Left kidney (tissue), 2 donors: ENCODE measurements around the gene TEX11. TPM values are rescaled to one million over a fixed set of nuclear protein-coding genes. Genes with fewer than 3 reads are reported as not detected.
"Not testable (repeated sequence)": the region's sequence is repeated elsewhere in the genome, so short reads cannot be mapped to it uniquely, and the experiment has no call there.

Experiments used
- DNase-seq: peaks from one replicate; pipeline ENCODE4 v3.0.0-alpha.2; 2013
- polyA plus RNA-seq: library from polyadenylated mRNA; unstranded; fragments of 120-200 nt; gene quantifications from one replicate; pipeline ENCODE4 v1.2.1, GENCODE V29; 2013; ENCODE audit not compliant: insufficient read length

Gene TEX11
- polyA plus RNA-seq, 1 donor = 0.17 TPM

- no peak for DNase-seq
These were observed 146.2 kb downstream of the TEX11 start for GRCh38 chrX:70762285-70762684.

DNA sequence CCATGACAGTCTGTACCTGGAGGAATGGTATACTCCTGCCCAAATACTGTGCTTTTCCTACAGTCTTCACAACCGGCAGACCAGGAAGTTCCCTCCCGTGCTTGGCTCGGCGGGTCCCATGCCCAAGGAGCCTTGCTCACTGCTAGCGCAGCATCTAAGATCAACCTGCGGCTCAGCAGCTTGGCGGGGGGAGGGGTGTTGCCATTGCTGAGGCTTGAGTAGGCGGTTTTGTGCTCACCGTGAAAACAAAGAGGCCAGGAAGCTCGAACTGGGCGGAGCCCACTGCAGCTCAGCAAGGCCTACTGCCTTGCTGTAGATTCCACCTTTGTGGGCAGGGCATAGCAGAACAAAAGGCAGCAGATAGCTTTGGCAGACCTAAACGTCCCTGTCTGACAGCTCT is 152.7 kb downstream of the TEX11 start:
- DNase-seq = no peak

DNA sequence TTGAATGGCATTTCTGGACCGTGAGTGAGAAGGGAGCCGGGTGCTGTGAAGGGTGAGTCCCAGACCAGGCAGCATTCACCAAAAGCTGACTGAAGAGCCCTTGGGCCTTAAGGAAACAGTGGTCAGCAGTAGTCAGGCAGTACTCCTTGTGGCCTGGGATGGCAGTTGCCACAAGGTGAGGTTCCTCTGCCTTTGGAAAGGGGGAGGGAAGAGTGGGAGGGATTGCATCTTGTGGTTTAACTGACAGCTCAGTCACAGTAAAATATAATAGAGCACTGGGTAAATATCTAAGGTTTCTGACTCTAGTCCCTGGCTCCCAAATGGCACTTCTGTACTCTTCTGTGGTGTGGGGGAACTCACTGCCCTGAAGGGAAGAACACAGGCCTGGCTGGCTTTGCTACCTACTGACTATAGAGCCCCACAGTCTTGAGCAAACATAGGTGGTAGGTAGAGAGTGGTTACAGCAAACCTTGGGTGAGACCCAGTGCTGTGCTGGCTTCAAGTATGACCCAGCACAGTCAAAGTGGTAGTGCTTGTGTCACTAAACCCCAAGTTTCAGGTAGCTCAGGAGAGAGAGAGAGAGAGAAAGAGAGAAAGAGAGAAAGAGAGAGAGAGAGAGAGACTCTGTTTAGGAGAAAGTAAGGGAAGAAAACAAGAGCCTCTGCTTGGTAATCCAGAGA is 154.2 kb downstream of the TEX11 start:
- DNase-seq = no peak

DNA sequence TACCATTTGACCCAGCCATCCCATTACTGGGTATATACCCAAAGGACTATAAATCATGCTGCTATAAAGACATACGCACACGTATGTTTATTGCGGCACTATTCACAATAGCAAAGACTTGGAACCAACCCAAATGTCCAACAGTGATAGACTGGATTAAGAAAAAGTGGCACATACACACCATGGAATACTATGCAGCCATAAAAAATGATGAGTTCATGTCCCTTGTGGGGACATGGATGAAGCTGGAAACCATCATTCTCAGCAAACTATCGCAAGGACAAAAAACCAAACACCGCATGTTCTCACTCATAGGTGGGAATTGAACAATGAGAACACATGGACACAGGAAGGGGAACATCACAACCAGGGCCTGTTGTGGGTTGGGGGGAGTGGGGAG is 174.7 kb downstream of the TEX11 start:
- DNase-seq = not testable (repeated sequence)

GRCh38 chrX:70727961-70728360 is 180.6 kb downstream of the TEX11 start:
- DNase-seq = not testable (repeated sequence)

DNA sequence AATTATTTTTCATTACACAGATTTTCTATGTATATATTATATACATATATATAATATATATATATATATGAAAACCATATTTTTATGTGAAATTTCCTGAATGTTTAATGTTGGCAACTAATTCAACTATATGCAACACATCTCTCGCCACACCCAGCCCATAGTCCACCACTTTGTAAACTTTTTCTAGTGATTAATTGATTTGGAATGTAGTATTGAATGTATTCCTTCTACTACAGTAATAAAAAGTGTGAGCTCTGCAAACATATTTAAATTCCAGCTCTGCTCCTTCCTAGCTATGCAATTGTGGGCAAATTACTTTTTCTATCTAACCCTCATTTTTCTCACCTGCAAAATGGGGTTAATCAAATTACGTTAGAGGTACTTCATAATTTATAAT is 187.8 kb downstream of the TEX11 start:
- no peak for DNase-seq

- DNase-seq = not testable (repeated sequence)
These were observed 197.2 kb downstream of the TEX11 start for GRCh38 chrX:70711336-70711735.

- no peak for DNase-seq
These were observed 214.0 kb downstream of the TEX11 start for GRCh38 chrX:70694339-70695122.

GRCh38 chrX:70679455-70679854 is 229.1 kb downstream of the TEX11 start:
- DNase-seq = not testable (repeated sequence)

GRCh38 chrX:70675284-70675683 is 233.2 kb downstream of the TEX11 start:
- DNase-seq = no peak

DNA sequence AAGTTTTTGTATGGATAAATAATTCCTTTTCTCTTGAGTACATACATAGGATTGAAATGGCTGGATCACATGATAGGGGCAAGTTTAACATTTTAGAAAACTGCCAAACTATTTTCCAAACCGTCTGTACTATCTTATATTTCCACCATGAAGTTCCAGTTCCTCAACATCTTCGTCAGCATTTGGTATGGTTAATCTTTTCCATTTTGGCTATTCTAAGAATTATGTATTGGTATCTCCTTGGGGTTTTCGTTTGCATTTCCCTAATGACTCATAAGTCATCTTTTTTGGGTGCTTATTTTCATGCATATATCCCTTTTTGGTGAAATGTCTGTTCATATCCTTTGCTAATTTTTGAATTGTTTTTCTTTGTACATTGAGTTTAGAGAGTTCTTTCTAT is 236.2 kb downstream of the TEX11 start:
- DNase-seq = no peak

DNA sequence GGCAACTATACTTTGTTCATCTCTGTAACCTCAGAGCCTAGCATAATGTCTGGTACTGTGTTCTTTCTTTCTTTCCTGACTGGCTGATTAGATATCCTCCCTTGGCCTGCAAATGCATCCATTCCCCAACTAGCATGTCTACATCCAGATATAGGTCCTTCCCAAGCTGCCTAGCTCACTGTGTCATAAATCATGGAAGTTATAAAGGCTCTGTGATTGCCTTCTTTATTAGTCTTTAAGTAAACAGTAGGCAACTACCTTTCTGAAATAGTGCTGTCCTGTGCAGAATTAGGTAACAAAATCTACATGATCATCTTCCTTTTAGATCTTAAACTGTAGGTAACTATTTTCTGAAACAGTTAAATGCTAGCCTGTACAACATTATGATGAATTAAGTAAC is 239.4 kb downstream of the TEX11 start:
- DNase-seq = no peak

- peak; percentile 22 for DNase-seq
These were observed 243.8 kb downstream of the TEX11 start for GRCh38 chrX:70664726-70665125.

DNA sequence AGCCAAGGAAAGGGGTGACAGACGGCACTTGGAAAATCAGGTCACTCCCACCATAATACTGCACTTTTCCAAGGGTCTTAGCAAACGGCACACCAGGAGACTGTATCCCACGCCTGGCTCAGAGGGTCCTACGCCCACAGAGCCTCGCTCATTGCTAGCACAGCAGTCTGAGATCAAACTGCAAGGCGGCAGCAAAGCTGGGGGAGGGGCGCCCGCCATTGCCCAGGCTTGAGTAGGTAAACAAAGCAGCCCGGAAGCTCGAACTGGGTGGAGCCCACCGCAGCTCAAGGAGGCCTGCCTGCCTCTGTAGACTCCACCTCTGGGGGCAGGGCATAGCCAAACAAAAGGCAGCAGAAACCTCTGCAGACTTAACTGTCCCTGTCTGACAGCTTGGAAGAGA is 247.4 kb downstream of the TEX11 start:
- not testable (repeated sequence) for DNase-seq

DNA sequence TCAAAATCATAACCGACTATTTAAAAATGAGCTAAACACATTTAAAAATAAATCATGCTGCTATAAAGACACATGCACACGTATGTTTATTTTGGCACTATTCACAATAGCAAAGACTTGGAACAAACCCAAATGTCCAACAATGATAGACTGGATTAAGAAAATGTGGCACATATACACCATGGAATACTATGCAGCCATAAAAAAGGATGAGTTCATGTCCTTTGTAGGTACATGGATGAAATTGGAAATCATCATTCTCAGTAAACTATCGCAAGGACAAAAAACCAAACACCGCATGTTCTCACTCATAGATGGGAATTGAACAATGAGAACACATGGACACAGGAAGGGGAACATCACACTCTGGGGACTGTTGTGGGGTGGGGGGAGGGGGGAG is 251.0 kb downstream of the TEX11 start:
- DNase-seq = not testable (repeated sequence)

- DNase-seq = no peak
These were observed 252.2 kb downstream of the TEX11 start for GRCh38 chrX:70656304-70656703.

GRCh38 chrX:70647910-70648309 is 260.6 kb downstream of the TEX11 start:
- DNase-seq = not testable (repeated sequence)

- no peak for DNase-seq
These were observed 272.3 kb downstream of the TEX11 start for GRCh38 chrX:70636218-70636617.

GRCh38 chrX:70635669-70636068 is 272.8 kb downstream of the TEX11 start:
- no peak for DNase-seq

DNA sequence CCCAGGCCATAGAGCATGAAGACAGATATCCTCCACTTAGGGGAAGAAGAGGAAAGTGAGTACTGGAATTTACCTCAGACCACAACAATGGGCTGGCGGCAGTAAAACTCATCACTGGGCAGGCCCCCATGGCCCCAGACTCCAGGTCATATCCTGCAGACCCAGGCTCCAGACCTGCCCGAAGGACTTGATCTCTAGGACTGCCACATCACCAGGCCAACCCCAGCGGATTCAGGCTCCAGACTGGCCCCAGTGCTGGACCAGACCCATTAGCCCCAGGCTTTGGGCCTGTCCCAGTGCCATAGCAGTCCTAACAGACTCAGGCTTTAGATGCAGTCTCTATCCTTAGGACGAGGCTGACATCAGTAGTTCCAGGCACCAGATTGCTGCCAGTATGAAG is 273.3 kb downstream of the TEX11 start:
- no peak for DNase-seq

- no peak for DNase-seq
These were observed 286.8 kb downstream of the TEX11 start for GRCh38 chrX:70621743-70622142.

DNA sequence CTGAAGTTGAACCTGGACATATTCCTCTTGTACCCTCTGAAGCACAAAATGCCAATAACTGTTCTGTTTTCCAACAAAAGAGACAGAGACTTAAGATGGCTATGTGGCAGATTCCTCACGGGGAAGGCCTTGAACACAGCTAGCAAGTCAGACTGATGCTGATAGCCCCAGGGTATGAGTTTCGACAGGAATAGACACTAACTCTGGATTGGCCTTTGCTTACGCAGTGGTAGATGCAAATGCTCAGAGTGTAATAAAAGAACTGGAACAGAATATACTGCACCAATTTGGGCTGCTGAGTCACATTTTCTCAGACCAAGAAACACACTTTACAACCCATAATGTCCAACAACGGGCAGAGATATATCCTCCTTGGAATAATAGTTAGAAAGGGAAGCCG is 290.0 kb downstream of the TEX11 start:
- no peak for DNase-seq

GRCh38 chrX:70613295-70613694 is 295.2 kb downstream of the TEX11 start:
- DNase-seq = no peak

DNA sequence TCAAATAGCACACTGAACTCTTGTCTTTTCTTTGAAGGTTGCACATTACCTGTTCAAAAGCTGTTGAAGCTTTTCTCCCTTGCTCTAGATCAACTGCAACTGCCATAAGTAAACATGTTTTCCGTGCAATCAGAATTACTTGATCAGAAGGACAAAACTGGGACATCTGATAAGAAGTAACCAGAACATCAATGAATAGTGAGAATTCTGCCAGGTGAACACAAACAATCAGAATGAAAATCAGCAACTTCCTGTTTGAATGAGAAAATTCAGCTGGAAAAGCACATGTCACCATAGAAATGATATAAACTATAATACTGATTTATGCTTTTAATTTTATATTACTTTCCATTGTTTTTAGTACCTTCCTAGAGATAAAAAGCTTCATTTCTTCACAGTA is 303.2 kb downstream of the TEX11 start:
- no peak for DNase-seq
